Hypothalamus (tissue), 51 donors: ENCODE results near the gene MAP3K8.
A peak's percentile ranks its signal among the peaks of the same experiment; 100 is the strongest.

Experiments used
- DNase-seq, 51 donors: peaks; one replicate each; lab custom pipeline; 2025; lab: John Stamatoyannopoulos, UW

MAP3K8 gene

DNA sequence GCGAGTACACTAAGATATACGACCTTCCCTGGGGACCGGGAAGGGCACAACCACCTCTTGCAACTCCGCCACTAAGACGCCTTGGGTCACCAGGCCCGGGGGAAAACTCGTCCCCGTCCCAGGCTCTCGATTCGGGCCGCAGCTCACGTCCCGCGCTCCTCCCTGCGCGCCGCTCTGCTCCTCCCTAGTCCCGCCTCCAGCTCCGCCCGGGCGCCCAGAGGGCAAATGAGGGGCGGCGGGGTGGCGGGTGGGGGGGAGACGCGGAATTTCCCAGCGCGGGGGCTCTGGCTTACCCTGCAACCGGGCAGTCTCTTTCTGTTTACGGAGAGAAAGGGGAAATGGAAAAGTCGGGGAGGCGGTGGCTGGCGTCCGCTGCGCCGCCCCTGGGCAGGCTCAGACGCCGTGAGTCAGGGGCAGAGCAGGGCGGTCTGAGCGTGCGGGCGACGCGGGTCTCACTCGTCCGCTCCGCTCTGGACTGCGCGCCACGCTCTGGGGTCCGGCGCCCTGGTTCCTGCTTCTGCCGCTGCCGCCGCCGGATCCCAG, at the start of gene MAP3K8:
TSS of gene MAP3K8 (plus strand) at position 455 of the 543 bp plus-strand sequence. CDS start 4,755 bp downstream, outside the sequence.
- peak in 50 of 51 donors; percentile 20 to 92 (median 73) for DNase-seq

DNA sequence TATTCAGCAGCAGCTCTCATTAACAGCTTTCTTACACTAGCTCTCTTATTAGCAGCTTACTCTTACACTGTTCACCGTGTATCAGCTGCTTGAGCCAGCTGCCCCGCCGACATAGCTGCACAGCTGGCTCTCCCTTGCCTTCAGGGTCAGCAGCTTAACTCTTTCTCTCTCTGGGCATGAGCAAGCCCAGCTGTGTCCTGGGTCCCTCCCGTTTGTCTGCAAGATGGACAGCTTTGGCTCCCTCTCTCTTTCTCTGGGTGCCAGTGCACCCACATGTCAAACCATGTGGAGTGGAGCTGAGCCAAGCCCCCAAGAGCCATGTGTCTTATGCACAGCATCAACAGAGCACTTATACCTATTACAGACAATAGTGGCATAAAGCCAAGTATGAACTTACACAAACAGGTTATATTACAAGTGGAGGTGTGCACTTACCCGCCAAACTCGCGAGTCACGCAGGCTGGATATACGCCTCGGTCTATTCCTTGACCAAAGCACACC, 49.2 kb upstream of the MAP3K8 start:
- peak in 4 of 51 donors; percentile 3 to 13 (median 6) for DNase-seq

DNA sequence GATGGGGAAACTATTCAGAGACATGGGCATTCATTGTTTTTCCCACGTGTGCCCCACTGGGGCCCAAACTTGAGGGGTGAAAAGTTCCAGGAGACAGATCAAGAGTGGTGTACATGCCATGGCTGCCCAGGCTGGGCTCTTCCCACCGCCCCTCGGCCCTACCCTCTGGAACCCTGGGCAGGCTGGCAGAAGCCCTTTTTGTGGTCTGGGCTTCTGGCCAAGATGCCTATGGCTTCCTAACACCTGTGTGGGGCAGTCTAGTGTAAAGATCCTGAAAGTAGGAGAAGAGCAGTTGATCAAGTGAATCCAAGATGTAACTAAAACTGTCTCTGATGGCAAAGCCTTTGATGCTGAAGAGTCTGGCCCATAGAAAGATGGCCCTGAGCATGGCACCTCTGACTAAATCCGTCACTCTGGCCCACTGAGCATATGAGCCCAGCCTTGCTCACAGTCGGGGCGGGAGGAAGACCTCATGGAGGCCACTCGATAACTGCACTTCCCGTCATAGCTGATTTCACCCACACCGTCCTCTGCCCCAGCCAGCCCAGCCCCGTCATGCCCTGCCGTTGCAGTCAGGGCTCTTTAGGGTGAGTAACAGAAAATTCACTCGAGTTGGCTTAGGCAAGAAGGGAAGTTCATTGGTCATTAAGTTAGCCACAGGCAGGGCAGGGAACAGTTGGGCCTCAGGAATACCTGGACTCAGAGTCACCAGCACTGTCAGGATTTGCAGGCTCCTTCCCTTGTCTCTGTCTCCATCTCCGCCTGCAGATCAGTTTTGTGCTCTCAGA, 47.0 kb upstream of the MAP3K8 start:
- no peak for DNase-seq

DNA sequence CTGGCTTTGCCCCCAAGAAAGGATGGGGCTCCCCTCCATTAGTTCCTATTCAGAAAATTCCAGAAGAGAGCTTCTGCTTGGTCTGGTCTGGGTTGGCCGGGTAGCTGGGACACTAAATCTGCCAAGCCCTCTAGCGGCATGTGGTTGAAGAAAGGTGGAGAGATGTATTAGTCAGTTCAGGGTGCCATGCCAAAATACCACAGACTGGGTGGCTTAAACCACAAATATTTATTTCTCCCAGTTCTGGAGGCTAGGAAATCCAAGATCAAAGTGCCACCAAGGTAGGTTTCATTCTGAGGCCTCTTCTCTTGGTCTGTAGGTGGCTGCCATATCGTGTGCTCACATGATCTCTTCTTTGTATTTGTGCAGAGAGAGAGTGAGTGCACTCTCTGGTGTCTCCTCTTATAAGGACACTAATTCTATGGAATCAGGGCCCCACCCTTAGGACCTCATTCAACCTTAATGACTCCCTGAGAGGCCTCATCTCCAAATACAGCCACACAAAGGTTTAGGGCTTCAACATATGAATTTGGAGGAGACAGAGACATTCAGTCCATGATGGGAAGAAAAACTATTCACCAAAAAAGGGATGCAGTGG, 46.2 kb upstream of the MAP3K8 start:
- no peak for DNase-seq

DNA sequence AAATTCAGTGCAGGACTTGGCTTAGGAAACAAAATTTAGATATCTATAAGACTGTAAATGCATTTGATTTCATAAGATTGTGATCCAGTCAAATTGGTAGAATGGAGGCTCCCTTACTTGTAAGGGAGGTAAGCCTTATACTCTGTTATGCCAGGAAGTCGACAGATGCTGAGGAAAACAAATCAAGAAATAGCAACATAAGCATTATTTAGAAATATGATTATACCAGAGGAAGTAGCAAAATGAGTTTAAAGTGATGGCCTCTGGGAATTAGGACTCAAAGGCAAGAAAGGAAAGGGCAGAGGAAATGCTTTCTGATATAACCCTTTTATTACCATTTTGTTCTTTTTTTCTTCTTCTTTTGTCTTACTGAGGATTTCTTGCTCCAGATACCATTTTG, 44.4 kb upstream of the MAP3K8 start:
- DNase-seq: no peak

DNA sequence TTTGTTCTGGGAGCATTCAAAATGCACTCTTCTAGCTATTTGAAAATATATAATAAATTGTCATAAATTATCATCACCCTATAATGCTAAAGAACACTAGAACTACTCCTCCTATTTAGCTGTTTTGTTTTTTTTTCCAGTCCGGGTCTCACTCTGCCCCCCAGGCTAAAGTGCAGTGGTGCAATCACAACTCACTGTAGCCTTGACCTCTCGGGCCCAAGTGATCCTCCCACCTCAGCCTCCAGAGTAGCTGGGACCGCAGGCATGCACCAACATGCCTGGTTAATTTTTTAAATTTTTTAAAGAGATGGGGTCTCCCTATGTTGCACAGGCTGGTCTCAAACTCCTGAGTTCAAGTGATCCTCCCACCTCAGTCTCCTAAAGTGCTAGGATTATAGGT, 43.8 kb upstream of the MAP3K8 start:
- DNase-seq: no peak

DNA sequence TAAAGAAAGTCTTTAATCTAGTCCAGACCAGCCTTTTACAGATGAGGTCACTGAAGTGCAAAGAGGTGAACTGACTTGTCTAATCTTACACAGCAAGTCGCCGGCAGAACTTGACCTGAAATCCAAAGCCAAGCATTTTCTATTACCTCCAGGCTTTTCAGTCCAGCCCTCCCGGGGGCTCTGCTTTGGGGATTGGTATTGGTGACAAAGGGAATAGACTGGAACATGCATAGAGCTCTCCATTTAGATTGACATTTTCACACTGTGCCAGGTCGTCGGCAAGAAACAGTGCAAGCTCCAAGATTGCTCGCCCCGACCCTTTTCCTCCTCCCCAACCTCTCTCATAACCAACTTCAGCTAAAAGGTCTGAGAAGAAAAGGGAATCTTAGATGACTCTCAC, 42.7 kb upstream of the MAP3K8 start:
- no peak for DNase-seq

DNA sequence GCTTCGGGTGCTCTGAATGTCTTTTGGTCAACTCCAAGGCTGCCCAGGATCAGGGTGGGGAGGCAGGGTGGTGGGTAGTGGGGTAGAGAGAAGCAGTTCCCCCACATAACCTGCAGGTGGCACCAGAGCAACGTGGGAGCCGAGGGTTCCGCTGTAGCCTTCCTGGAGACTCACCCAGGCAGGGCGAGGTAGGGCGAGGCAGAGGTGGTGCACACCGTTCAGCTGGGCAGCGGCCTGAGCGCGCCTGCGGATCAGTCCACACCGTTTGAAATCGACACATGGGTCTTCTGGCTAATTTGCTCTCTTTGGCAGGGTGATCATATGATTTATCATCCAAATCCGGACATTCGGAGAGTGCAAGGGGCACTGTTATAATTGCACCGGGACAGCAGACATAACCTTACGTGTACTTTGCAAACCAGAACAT, 41.4 kb upstream of the MAP3K8 start:
- DNase-seq: peak in 43 of 51 donors; percentile 5 to 66 (median 32)

DNA sequence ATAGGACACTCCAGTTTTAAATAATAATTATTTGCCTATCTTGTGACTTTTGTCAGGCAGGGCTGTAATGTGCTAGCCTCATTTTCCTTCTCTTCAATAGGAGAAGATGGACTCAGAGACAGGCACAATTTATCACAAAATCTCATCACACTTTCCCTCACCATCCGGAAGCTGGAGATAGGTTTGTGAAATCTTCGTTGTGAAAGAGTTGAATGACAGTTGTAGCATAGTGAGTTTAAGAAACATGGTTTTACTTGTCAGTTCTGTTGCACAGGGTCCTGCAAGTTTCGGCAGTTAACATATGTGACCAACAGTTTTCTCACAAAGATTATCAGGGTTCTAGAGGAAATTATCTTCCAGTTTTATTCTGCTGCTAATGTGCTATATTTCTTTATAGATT, 37.7 kb upstream of the MAP3K8 start:
- DNase-seq: no peak

DNA sequence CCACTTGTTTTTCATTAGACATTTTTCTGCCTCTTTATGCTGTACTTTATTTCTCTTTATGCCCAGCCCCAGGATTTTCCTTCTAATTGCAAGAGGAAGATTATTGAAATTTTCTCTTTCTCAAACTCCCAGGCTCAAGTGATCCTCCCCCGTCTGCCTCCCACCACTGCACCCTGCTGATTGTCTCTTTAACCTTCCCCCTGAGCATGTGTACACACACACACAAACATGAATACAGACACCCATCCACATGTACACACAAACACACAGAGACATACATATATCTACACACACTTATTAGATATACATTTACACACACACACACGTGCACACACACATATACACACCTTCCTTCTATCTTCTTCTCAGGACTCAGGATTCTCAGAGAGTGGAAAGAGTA, 37.3 kb upstream of the MAP3K8 start:
- DNase-seq: no peak

DNA sequence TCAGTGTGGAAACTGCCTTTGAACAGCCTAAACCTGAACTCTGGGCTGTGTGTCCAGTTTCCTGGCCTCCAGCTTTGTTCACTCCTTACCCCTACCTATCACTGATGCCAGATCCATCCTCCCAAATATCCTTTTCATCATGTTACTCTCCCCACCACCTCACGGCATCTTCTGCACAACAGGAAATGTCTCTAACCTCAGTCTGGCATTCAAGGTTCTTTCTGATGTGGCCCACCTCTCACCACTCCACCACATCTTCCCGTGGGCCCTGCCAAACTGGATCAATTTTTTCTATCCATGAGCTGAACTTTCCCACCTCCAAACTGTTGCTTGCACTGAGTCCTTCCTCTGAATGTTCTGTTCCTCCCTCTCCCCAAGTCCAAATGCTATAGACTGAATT, 35.8 kb upstream of the MAP3K8 start:
- no peak for DNase-seq

DNA sequence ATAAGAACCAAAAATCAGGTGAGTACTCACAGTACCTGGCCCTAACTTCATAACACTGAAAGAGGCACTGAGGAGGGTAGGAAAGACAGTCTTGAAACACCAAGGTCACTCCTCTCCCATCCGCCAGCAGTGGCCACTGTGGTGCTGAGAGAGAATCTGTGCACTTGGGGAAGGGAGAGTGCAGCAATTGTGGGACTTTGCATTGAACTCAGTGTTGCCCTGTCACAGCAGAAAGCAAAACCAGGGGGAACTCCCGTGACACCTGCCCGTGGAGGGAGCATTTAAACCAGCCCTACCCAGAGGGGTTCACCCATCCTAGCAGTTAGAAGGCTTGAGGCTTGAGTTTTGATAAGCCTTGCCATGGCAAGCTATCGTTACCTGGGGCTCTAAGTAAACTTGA, 35.2 kb upstream of the MAP3K8 start:
- no peak for DNase-seq

DNA sequence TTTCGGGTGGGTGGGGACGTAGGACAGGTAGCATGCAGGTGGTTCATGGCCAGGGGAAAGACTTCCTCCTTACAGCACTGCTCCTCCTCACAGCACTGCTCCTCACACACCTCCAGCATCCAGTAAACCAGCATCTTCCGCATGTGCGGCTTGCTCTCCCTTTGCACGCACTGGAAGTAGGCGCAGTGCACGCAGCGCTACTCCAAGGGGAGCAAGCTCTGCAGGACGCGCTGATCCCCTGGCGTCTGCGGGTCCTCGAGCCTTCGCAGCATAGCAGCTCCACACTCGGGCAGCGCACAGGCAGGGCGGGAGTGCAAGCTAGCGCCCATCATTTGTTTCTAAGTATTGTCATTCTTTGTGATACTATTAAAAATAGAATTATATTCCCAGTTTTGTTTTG, 30.5 kb upstream of the MAP3K8 start:
- DNase-seq: no peak

DNA sequence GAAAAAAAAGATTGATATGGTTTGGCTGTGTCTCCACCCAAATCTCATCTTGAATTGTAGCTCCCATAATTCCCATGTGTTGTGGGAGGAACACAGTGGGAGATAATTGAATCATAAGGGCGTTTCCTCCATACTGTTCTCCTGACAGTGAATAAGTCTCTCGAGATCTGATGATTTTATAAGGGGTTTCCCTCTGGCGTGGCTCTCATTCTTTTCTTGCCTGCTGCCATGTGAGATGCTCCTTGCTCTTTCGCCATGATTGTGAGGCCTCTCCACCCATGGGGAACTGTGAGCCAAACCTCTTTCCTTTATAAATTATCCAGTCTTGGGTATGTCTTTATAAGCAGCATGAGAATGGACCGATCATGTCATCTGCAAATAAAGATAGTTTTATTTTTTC, 29.4 kb upstream of the MAP3K8 start:
- DNase-seq: no peak

DNA sequence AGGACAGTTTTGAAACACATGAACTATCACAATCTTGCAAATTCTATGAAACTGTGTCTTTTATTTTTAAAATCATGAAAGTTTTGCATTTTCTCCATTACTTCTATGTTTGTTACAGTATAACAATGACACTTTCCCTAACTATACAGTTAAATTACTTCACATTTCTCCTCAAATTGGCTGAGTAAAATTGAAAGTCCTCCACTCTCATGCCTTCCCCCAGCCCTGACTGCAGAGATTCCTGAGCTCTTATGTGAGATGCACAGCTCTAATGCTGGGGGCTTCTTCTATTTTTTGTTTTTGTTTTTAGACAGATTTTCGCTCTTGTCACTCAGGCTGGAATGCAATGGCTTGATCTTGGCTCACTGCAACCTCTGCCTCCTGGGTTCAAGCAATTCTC, 22.7 kb upstream of the MAP3K8 start:
- DNase-seq: no peak

DNA sequence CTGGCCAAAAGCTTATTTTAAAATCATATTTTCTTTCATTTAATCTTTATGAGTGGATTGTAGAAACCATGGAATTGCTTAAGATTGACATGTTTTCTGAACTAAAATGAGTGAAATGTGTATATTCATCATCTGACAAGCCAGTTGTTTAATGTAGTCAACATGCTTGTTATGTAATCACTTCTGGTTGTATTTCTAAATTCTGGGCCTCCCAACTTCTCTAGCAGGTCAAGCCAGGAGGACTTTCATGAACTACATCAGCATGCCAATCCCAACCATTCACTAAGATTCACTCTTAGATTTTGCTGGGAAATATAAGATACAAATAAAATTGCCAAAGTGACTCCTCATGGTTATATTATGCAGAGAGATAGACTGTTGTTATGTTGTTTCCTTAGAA, 21.1 kb upstream of the MAP3K8 start:
- DNase-seq: no peak

DNA sequence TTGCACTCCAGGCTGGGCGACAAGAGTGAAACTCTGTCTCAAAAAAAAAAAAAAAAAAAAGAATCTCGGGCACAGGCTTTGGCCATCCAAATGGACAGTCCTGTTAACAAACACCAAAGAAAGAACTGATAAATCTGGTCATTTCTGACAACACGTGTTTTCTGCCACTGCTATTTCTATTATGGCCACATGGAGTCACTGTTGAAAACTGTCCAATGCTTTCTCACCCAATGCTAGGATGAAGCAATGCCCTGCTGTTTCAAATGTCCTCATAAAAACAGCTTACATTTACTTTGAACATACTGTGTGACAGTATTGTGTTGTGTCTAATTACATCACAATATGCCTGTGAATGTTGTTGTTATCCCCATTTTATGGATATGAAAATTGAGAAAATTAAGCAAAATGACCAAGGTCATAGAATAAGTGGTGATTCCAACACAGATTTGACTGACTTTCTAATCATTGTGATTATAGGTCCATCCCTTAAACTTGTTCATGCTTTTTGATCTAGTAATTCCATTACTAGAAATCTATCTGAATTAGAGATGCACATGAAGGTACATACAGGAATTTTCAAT, 19.9 kb upstream of the MAP3K8 start:
- peak in 2 of 51 donors; percentile 4 for DNase-seq

DNA sequence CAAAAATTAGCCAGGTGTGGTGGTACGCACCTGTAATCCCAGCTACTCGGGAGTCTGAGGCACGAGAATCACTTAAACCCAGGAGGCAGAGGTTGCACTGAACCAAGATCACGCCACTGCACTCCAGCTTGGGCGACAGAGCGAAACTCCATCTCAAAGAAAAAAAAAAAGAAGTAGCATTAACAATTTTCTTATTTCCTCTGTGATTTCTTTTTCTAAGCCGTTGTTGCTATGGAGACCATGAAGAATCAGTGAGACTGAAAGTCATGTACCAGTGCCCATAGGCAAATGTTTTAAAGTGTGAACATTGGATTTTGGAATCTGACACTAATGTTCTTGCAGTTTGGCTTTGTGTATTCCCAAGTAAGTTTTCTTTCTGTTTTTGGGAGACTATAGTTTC, 18.4 kb upstream of the MAP3K8 start:
- DNase-seq: no peak

DNA sequence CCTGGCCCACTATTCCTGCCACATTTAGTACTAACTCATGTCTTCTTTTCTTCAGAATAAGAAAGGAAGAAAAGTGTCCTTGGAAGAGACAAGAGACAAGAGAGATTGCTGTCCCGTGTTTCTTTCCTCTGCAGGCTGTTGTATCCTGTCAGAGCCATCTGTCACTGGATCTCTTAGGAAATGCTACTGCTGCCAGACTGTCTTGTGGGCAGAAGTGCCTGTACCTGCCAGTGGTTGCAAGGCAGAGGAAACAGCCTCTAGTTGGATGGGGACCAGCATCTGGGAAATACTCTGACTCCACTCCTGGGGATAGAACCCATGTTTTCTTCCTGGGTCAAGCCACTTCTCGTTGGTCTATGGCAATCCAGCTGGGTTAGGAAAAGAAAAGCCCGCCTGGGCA, 16.7 kb upstream of the MAP3K8 start:
- DNase-seq: no peak

DNA sequence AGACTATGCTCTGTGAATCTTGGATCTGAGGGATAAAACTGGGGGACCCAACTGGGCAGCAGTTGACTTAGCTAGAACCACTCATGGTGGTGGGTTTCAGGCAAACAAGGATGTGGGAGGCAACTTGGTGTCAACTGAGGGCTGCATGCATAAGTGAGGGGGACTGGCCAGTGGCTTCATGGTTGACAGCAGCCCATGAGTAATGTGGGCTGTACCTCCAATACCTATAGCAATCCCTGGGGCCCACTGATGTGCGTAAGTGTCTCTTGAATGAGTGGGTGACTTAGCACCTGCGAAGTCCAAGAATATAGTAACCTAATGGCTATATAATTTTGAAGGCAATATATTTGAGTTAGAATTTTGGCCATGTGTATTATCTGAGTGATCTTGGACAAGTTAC, 13.7 kb upstream of the MAP3K8 start:
- DNase-seq: no peak

DNA sequence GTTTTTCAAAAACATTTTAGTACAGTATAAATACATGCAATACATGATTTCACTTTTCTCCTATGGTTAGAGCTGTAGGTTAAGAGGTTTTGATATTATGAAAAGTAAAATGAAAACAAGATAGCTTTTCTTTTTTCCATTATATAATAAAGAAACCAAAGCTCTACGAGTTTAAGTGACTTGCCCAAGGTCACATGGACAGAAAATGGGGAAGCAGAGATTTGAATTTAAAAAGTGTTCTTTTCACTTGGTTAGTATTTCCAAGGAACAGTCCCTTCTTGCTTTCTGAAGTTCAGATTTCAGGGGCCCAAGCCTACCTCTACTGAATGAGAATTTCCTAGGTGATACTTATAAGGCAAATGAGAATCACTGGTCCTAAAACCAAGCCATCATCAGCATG, 13.2 kb upstream of the MAP3K8 start:
- DNase-seq: no peak
